DOHH2 (cell line): Measurements from ENCODE around the gene SNCAIP.

Experiments
- CTCF ChIP-seq: fragments of 200-600 bp; sonication (generic); IDR thresholded peaks from one replicate; pipeline ENCODE4 v1.5.1; 2014; ENCODE audit warnings: antibody characterized with exemption, mild to moderate bottlenecking, low read depth, low read length; ENCODE audit not compliant: poor library complexity, severe bottlenecking
- EZH2phosphoT487 ChIP-seq: fragments of 200-600 bp; sonication (generic); IDR thresholded peaks from 2 replicates; pipeline ENCODE4 v1.6.1; 2017; ENCODE audit warnings: borderline replicate concordance, mild to moderate bottlenecking, antibody characterized with exemption, low read length, moderate library complexity, mixed read lengths

- TF ChIP-seq CTCF = no peak
- no peak for TF ChIP-seq EZH2phosphoT487
Measured at GRCh38 chr5:122464191-122464590, 152.2 kb downstream of the SNCAIP start.
